T-cell (primary cell): Measurements from ENCODE around the gene LAMA5. TPM values are rescaled to one million over a fixed set of nuclear protein-coding genes. Genes with fewer than 3 reads are reported as not detected.

ENCODE experiments used
- ATAC-seq, 4 experiments: fragments of 200-7000 bp in 3 of 4; fragments of 150-1000 bp in 1 of 4; cut with Tn5 transposase; replicated peaks in 1 of 4; 1 replicate in 3 of 4; 2 replicates in 1 of 4; pipeline ENCODE4 v1.10.0; 2021; ENCODE audit warnings: moderate library complexity in 3 of 4, mild to moderate bottlenecking in 2 of 4, moderate number of reproducible peaks in 1 of 4
- CTCF ChIA-PET, 2 donors: fragments of 300-600 bp; sonication (Branson Sonifier 250); formaldehyde crosslinking; loops; one replicate each; lab custom pipeline; 2022; ENCODE audit warnings: antibody characterized with exemption in 2 of 2; lab: Charles Lee
- POLR2A ChIA-PET, 2 donors: fragments of 300-600 bp; sonication (Branson Sonifier 250); formaldehyde crosslinking; loops; one replicate each; lab custom pipeline; 2022; ENCODE audit warnings: antibody characterized with exemption in 2 of 2; lab: Charles Lee
- DNase-seq, 35 experiments: peaks; one replicate each; pipeline versions ENCODE4 v3.0.0 to v3.0.0-alpha.2; 2013 to 2023
- H3K27ac ChIP-seq: one replicate; pipeline ENCODE4 v1.5.1; 2013; ENCODE audit warnings: low read length
- H3K27me3 ChIP-seq, 2 experiments: replicated peaks in 1 of 2; 1 replicate in 1 of 2; 2 replicates in 1 of 2; pipeline versions ENCODE4 v1.6.1 to v1.7.0; 2013; ENCODE audit warnings: low read length in 1 of 2, mixed read lengths in 1 of 2; ENCODE audit not compliant: control insufficient read depth in 2 of 2, insufficient read depth in 2 of 2; ENCODE audit errors: extremely low read depth in 1 of 2
- H3K36me3 ChIP-seq, 2 donors: 1 replicate in 1 of 2; 2 replicates in 1 of 2; pipeline versions ENCODE4 v1.6.1 to v1.7.0; 2013; ENCODE audit warnings: low read length in 1 of 2; ENCODE audit not compliant: control insufficient read depth in 2 of 2, insufficient read depth in 1 of 2; ENCODE audit errors: extremely low read depth in 1 of 2
- H3K4me1 ChIP-seq, 2 experiments: 1 replicate in 1 of 2; 2 replicates in 1 of 2; pipeline versions ENCODE4 v1.6.1 to v1.7.0; 2013; ENCODE audit warnings: low read length in 2 of 2, mixed read lengths in 1 of 2; ENCODE audit not compliant: insufficient read depth in 2 of 2, control insufficient read depth in 1 of 2; ENCODE audit errors: extremely low read depth in 1 of 2
- H3K4me3 ChIP-seq, 2 donors: 1 replicate in 1 of 2; 2 replicates in 1 of 2; pipeline versions ENCODE4 v1.5.1 to v1.7.0; 2013; ENCODE audit warnings: mild to moderate bottlenecking in 2 of 2, low read length in 1 of 2, moderate library complexity in 1 of 2; ENCODE audit not compliant: control insufficient read depth in 1 of 2; ENCODE audit errors: extremely low read depth in 1 of 2
- H3K9me3 ChIP-seq: 2 replicates; pipeline ENCODE4 v1.7.0; 2013
- H3K27ac Mint-ChIP-seq, 2 donors: one replicate each; pipeline ENCODE4 v1.8.0; 2020 to 2021; ENCODE audit warnings: mild to moderate bottlenecking in 2 of 2, mixed read lengths in 2 of 2
- H3K27me3 Mint-ChIP-seq, 2 donors: one replicate each; pipeline ENCODE4 v1.8.0; 2021 to 2022; ENCODE audit warnings: mixed read lengths in 2 of 2
- H3K36me3 Mint-ChIP-seq: one replicate; pipeline ENCODE4 v1.8.0; 2021; ENCODE audit warnings: mixed read lengths
- H3K4me1 Mint-ChIP-seq, 3 donors: one replicate each; pipeline ENCODE4 v1.8.0; 2020 to 2022; ENCODE audit warnings: mixed read lengths in 3 of 3, mild to moderate bottlenecking in 1 of 3
- H3K4me3 Mint-ChIP-seq, 3 donors: one replicate each; pipeline ENCODE4 v1.8.0; 2020 to 2022; ENCODE audit warnings: mild to moderate bottlenecking in 3 of 3, mixed read lengths in 3 of 3, moderate library complexity in 3 of 3
- H3K9me3 Mint-ChIP-seq, 3 donors: one replicate each; pipeline ENCODE4 v1.8.0; 2020 to 2022; ENCODE audit warnings: mixed read lengths in 3 of 3
- WGBS: methylation state at CpG from one replicate; pipeline ENCODE4 v1.1.5; 2013; ENCODE audit warnings: missing lambda C conversion rate; ENCODE audit not compliant: insufficient coverage; 5-methylcytosine and 5-hydroxymethylcytosine counted together
- total RNA-seq, 35 experiments: library from RNA in 6 of 35; stranded (reverse) in 6 of 35; fragments of 120-200 nt in 1 of 35; gene quantifications; one replicate each; pipeline versions ENCODE4 v1.2.1 to v1.2.4 and lab custom pipeline; 2013 to 2026

LAMA5 gene
- total RNA-seq, 5 donors from 2014 or later (not counting 1 experiment from before 2014, with no cell fraction given) = 0.48 to 4.3 (median 3.0) TPM

- no peaks in the 10 kb centered on the region for H3K4me1 Mint-ChIP-seq
- no peaks in the 10 kb centered on the region for H3K27me3 Mint-ChIP-seq
- no peaks in the 10 kb centered on the region for H3K27me3 ChIP-seq
- no peak overlapping the region for H3K4me3 ChIP-seq
- H3K9me3 Mint-ChIP-seq = no peaks in the 10 kb centered on the region
- H3K36me3 ChIP-seq = peaks cover 34 to 70% of the 10 kb centered on the region in 2 donors
- no peak overlapping the region for H3K4me3 Mint-ChIP-seq
- ATAC-seq (no peak), DNase-seq (no peak)
- peaks cover 43% of the 10 kb centered on the region for H3K36me3 Mint-ChIP-seq
- no peaks in the 10 kb centered on the region for H3K4me1 ChIP-seq
- H3K27ac ChIP-seq = no peak overlapping the region
- POLR2A ChIA-PET = no interaction called here
- 98% methylated on average over 5 of the region's 6 CpGs for WGBS
- CTCF ChIA-PET = no interaction called here
- H3K27ac Mint-ChIP-seq = no peak overlapping the region
- H3K9me3 ChIP-seq = no peaks in the 10 kb centered on the region
Observed at GRCh38 chr20:62285151-62285550, 82.0 kb downstream of the LAMA5 start.

- no peaks in the 10 kb centered on the region for H3K27me3 Mint-ChIP-seq
- DNase-seq (no peak), ATAC-seq (no peak)
- Histone ChIP-seq H3K4me1 (no peaks in the 10 kb centered on the region), H3K4me3 (no peak overlapping the region), H3K27me3 (no peaks in the 10 kb centered on the region), H3K36me3 (peaks cover 39 to 73% of the 10 kb centered on the region in 2 donors), H3K27ac (no peak overlapping the region), H3K9me3 (no peaks in the 10 kb centered on the region)
- H3K4me3 Mint-ChIP-seq = no peak overlapping the region
- no peaks in the 10 kb centered on the region for H3K9me3 Mint-ChIP-seq
- H3K27ac Mint-ChIP-seq = no peak overlapping the region
- peaks cover 46% of the 10 kb centered on the region for H3K36me3 Mint-ChIP-seq
- 95% methylated on average over 5 of the region's 6 CpGs for WGBS
- ChIA-PET POLR2A (no interaction called here), CTCF (no interaction called here)
- H3K4me1 Mint-ChIP-seq = no peaks in the 10 kb centered on the region
Observed at GRCh38 chr20:62284448-62284847, 82.7 kb downstream of the LAMA5 start.

GRCh38 chr20:62282877-62283503 lies 84.1 kb downstream of the LAMA5 start:
- ChIA-PET CTCF (no interaction called here), POLR2A (no interaction called here)
- 98% methylated on average over 15 of the region's 16 CpGs for WGBS
- Mint-ChIP-seq H3K27ac (no peak overlapping the region), H3K4me1 (peaks cover 0 to 1% (median 0%) of the 10 kb centered on the region in 3 donors), H3K36me3 (peaks cover 50% of the 10 kb centered on the region), H3K27me3 (no peaks in the 10 kb centered on the region), H3K9me3 (no peaks in the 10 kb centered on the region), H3K4me3 (no peak overlapping the region)
- Histone ChIP-seq H3K4me1 (no peaks in the 10 kb centered on the region), H3K4me3 (no peak overlapping the region), H3K9me3 (no peaks in the 10 kb centered on the region), H3K36me3 (peaks cover 38 to 79% of the 10 kb centered on the region in 2 donors), H3K27ac (no peak overlapping the region), H3K27me3 (no peaks in the 10 kb centered on the region)
- DNase-seq (no peak), ATAC-seq (no peak)

GRCh38 chr20:62282103-62282502 lies 85.0 kb downstream of the LAMA5 start:
- Mint-ChIP-seq H3K27ac (no peak overlapping the region), H3K36me3 (peaks cover 57% of the 10 kb centered on the region)
- 97% methylated on average over 6 of the region's 7 CpGs for WGBS

GRCh38 chr20:62281161-62281933 lies 85.8 kb downstream of the LAMA5 start:
- no peak overlapping the region for H3K4me3 ChIP-seq
- peaks cover 0 to 5% (median 0%) of the 10 kb centered on the region in 3 donors for H3K4me1 Mint-ChIP-seq
- H3K9me3 ChIP-seq = no peaks in the 10 kb centered on the region
- ChIA-PET POLR2A (interaction anchor here in 1 of 2 donors (0.6 kb wide), 1 partner anchor 1719 kb away, joined by 6 read pairs; no protein-coding TSS in a partner anchor), CTCF (no interaction called here)
- DNase-seq = no peak
- no peak overlapping the region for H3K27ac ChIP-seq
- peaks cover 60% of the 10 kb centered on the region for H3K36me3 Mint-ChIP-seq
- H3K9me3 Mint-ChIP-seq = no peaks in the 10 kb centered on the region
- H3K27me3 Mint-ChIP-seq = no peaks in the 10 kb centered on the region
- no peaks in the 10 kb centered on the region for H3K27me3 ChIP-seq
- H3K4me1 ChIP-seq = no peaks in the 10 kb centered on the region
- peaks cover 35 to 77% of the 10 kb centered on the region in 2 donors for H3K36me3 ChIP-seq
- H3K4me3 Mint-ChIP-seq = no peak overlapping the region
- ATAC-seq = no peak
- 98% methylated on average over 26 of the region's 31 CpGs for WGBS
- H3K27ac Mint-ChIP-seq = no peak overlapping the region

More at GRCh38 chr20:62282103-62282502, 85.0 kb downstream of the LAMA5 start:
- Histone ChIP-seq H3K4me1 (no peaks in the 10 kb centered on the region), H3K27me3 (no peaks in the 10 kb centered on the region), H3K27ac (no peak overlapping the region), H3K36me3 (peaks cover 31 to 83% of the 10 kb centered on the region in 2 donors), H3K4me3 (no peak overlapping the region), H3K9me3 (no peaks in the 10 kb centered on the region)
- ChIA-PET CTCF (no interaction called here), POLR2A (no interaction called here)
- DNase-seq (no peak), ATAC-seq (no peak)
- Mint-ChIP-seq H3K4me3 (no peak overlapping the region), H3K9me3 (no peaks in the 10 kb centered on the region), H3K4me1 (peaks cover 0 to 5% (median 0%) of the 10 kb centered on the region in 3 donors), H3K27me3 (no peaks in the 10 kb centered on the region)

GRCh38 chr20:62280303-62280702 lies 86.8 kb downstream of the LAMA5 start:
- peaks cover 64% of the 10 kb centered on the region for H3K36me3 Mint-ChIP-seq
- peaks cover 27 to 76% of the 10 kb centered on the region in 2 donors for H3K36me3 ChIP-seq
- no peaks in the 10 kb centered on the region for H3K4me1 ChIP-seq
- no peaks in the 10 kb centered on the region for H3K9me3 ChIP-seq
- no peak overlapping the region for H3K27ac ChIP-seq
- no peaks in the 10 kb centered on the region for H3K27me3 Mint-ChIP-seq
- DNase-seq = no peak
- H3K27me3 ChIP-seq = no peaks in the 10 kb centered on the region
- CTCF ChIA-PET = no interaction called here
- 86% methylated on average over 3 of the region's 4 CpGs for WGBS
- H3K4me3 Mint-ChIP-seq = no peak overlapping the region
- POLR2A ChIA-PET = interaction anchor here in 1 of 2 donors (0.9 kb wide), 1 partner anchor 22 kb away, joined by 6 read pairs; the partner anchor contains the start of gene ADRM1
- no peak overlapping the region for H3K4me3 ChIP-seq
- no peaks in the 10 kb centered on the region for H3K9me3 Mint-ChIP-seq
- H3K4me1 Mint-ChIP-seq = peaks cover 0 to 5% (median 0%) of the 10 kb centered on the region in 3 donors
- no peak overlapping the region for H3K27ac Mint-ChIP-seq
- ATAC-seq = no peak
